Calu3 (cell line): Measurements from ENCODE around the gene GPR176. TPM values are rescaled to one million over a fixed set of nuclear protein-coding genes. Genes with fewer than 3 reads are reported as not detected.

Experiments used
- BruUV-seq: library from RNA; stranded (reverse); fragments of 400-500 nt; replicated peaks from 2 replicates; lab custom pipeline; 2021; lab: Mats Ljungman, UMichigan
- CTCF ChIA-PET: fragments of 300-600 bp; sonication (Branson Sonifier 250); formaldehyde crosslinking; loops from one replicate; lab custom pipeline; 2022; ENCODE audit warnings: antibody characterized with exemption; lab: Charles Lee
- DNase-seq: peaks from one replicate; pipeline ENCODE4 v3.0.0; 2022
- H3K27ac Mint-ChIP-seq: one replicate; pipeline ENCODE4 v1.8.0; 2022; ENCODE audit warnings: mixed read lengths; ENCODE audit not compliant: unreplicated experiment
- H3K27me3 Mint-ChIP-seq: one replicate; pipeline ENCODE4 v1.8.0; 2022; ENCODE audit warnings: mixed read lengths; ENCODE audit not compliant: unreplicated experiment
- H3K36me3 Mint-ChIP-seq: one replicate; pipeline ENCODE4 v1.8.0; 2022; ENCODE audit warnings: mild to moderate bottlenecking, moderate library complexity, mixed read lengths; ENCODE audit not compliant: insufficient read depth, unreplicated experiment
- H3K4me1 Mint-ChIP-seq: one replicate; pipeline ENCODE4 v1.8.0; 2022; ENCODE audit warnings: mild to moderate bottlenecking, low read depth, mixed read lengths; ENCODE audit not compliant: unreplicated experiment
- H3K4me3 Mint-ChIP-seq: one replicate; pipeline ENCODE4 v1.8.0; 2022; ENCODE audit warnings: mild to moderate bottlenecking, low read depth, moderate library complexity, mixed read lengths; ENCODE audit not compliant: unreplicated experiment
- H3K9me3 Mint-ChIP-seq: one replicate; pipeline ENCODE4 v1.8.0; 2022; ENCODE audit warnings: low read depth, mixed read lengths; ENCODE audit not compliant: unreplicated experiment
- intact Hi-C: fragments of 100-400 bp; cut with micrococcal nuclease; formaldehyde crosslinking; loops from one replicate; pipeline ENCODE4 v1.10.0; 2022; ENCODE audit not compliant: unreplicated experiment
- total RNA-seq: library from RNA; stranded (reverse); gene quantifications from 2 replicates; pipeline ENCODE4 v1.2.3, GENCODE V29; 2022
- TF ChIP-seq, protein P1 (sequence below): fragments of 200-600 bp; IDR thresholded peaks from one replicate; pipeline ENCODE4 v1.8.0; 2022; ENCODE audit warnings: antibody characterized with exemption; ENCODE audit not compliant: unreplicated experiment

Gene GPR176
- total RNA-seq, 1 experiment from 2014 or later = 10.2 TPM

- TF ChIP-seq, protein P1, sequence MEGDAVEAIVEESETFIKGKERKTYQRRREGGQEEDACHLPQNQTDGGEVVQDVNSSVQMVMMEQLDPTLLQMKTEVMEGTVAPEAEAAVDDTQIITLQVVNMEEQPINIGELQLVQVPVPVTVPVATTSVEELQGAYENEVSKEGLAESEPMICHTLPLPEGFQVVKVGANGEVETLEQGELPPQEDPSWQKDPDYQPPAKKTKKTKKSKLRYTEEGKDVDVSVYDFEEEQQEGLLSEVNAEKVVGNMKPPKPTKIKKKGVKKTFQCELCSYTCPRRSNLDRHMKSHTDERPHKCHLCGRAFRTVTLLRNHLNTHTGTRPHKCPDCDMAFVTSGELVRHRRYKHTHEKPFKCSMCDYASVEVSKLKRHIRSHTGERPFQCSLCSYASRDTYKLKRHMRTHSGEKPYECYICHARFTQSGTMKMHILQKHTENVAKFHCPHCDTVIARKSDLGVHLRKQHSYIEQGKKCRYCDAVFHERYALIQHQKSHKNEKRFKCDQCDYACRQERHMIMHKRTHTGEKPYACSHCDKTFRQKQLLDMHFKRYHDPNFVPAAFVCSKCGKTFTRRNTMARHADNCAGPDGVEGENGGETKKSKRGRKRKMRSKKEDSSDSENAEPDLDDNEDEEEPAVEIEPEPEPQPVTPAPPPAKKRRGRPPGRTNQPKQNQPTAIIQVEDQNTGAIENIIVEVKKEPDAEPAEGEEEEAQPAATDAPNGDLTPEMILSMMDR = no peak
- H3K9me3 Mint-ChIP-seq = no peaks in the 10 kb centered on the region
- no peak for DNase-seq
- H3K4me3 Mint-ChIP-seq = no peak overlapping the region
- no peaks in the 10 kb centered on the region for H3K27me3 Mint-ChIP-seq
- intact Hi-C loops = no loop called here
- CTCF ChIA-PET = no interaction called here
- H3K27ac Mint-ChIP-seq = no peak overlapping the region
- BruUV-seq = no TSS peak
- peaks cover 5% of the 10 kb centered on the region for H3K36me3 Mint-ChIP-seq
- H3K4me1 Mint-ChIP-seq = no peaks in the 10 kb centered on the region
Measured at GRCh38 chr15:39953521-39953920, 33.5 kb upstream of the GPR176 start.

- intact Hi-C loops = no loop called here
- Mint-ChIP-seq H3K4me3 (no peak overlapping the region), H3K9me3 (no peaks in the 10 kb centered on the region), H3K36me3 (peaks cover 5% of the 10 kb centered on the region), H3K27ac (no peak overlapping the region), H3K27me3 (no peaks in the 10 kb centered on the region), H3K4me1 (no peaks in the 10 kb centered on the region)
- BruUV-seq = no TSS peak
- no peak for DNase-seq
- CTCF ChIA-PET = no interaction called here
- TF ChIP-seq, protein P1 = no peak
Measured at GRCh38 chr15:39951561-39951960, 31.5 kb upstream of the GPR176 start.

DNA sequence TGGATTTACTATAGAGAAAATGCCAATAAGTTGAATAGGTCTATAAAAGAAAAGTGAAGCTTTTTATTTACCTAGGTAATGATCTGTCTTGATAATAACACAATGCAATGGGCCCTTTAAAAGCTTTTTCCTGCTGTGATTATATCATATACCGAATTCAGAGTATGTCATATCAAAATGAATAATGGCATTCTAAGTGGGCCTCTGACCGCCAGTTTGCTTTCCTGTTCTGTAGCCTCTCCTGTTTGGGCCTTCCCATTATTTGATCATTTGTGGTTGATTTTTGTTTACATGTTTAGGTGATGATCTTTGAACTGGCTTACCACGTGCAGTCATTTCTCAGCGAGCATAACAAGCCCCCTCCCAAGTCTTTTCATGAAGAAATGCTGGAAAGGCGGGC is 28.8 kb upstream of the GPR176 start:
- CTCF ChIA-PET = no interaction called here
- Mint-ChIP-seq H3K36me3 (peaks cover 4% of the 10 kb centered on the region), H3K9me3 (no peaks in the 10 kb centered on the region), H3K4me1 (no peaks in the 10 kb centered on the region), H3K27me3 (no peaks in the 10 kb centered on the region), H3K27ac (no peak overlapping the region), H3K4me3 (no peak overlapping the region)
- intact Hi-C loops = no loop called here
- TF ChIP-seq, protein P1 = no peak
- DNase-seq = no peak
- BruUV-seq = no TSS peak

- TF ChIP-seq, protein P1 = no peak
- CTCF ChIA-PET = no interaction called here
- no peak overlapping the region for H3K4me3 Mint-ChIP-seq
- H3K27me3 Mint-ChIP-seq = no peaks in the 10 kb centered on the region
- H3K9me3 Mint-ChIP-seq = no peaks in the 10 kb centered on the region
- intact Hi-C loops = no loop called here
- no peak overlapping the region for H3K27ac Mint-ChIP-seq
- H3K36me3 Mint-ChIP-seq = no peaks in the 10 kb centered on the region
- BruUV-seq = no TSS peak
- no peak for DNase-seq
- no peaks in the 10 kb centered on the region for H3K4me1 Mint-ChIP-seq
Measured at GRCh38 chr15:39947401-39948197, 27.5 kb upstream of the GPR176 start.
